HepG2 (cell line): ENCODE results near the gene NRL. TPM values are rescaled to one million over a fixed set of nuclear protein-coding genes. Genes with fewer than 3 reads are reported as not detected.

Source experiments
- AHDC1 ChIP-seq: sonication (generic); formaldehyde crosslinking; IDR thresholded peaks from 2 replicates; pipeline ENCODE4 v1.5.1; 2020; ENCODE audit warnings: mild to moderate bottlenecking, missing genetic modification reagents, borderline replicate concordance
- ARID3A ChIP-seq: IDR thresholded peaks from 2 replicates; pipeline ENCODE4 v1.6.1; 2012; ENCODE audit warnings: low read depth, low read length, improper control_type of control experiment
- EED ChIP-seq: sonication (generic); formaldehyde crosslinking; IDR thresholded peaks from 2 replicates; pipeline ENCODE4 v1.5.0; 2020; ENCODE audit warnings: mild to moderate bottlenecking, missing genetic modification reagents
- PBX2 ChIP-seq: IDR thresholded peaks from 2 replicates; pipeline ENCODE4 v1.6.1; 2016; ENCODE audit warnings: control low read depth
- STAT6 ChIP-seq: sonication (generic); formaldehyde crosslinking; IDR thresholded peaks from 2 replicates; pipeline ENCODE4 v1.4.0; 2020; ENCODE audit warnings: missing genetic modification reagents, mild to moderate bottlenecking, borderline replicate concordance
- TEAD2 ChIP-seq: sonication (generic); formaldehyde crosslinking; IDR thresholded peaks from 2 replicates; pipeline ENCODE4 v1.9.0; 2021; ENCODE audit warnings: missing genetic modification reagents
- ZNF24 ChIP-seq: fragments of 450-650 bp; IDR thresholded peaks from 2 replicates; pipeline ENCODE4 v1.6.1; 2017; ENCODE audit warnings: antibody characterized with exemption, mild to moderate bottlenecking
- ZNF44 ChIP-seq: sonication (generic); formaldehyde crosslinking; IDR thresholded peaks from 2 replicates; pipeline ENCODE4 v1.5.1; 2020; ENCODE audit warnings: mild to moderate bottlenecking, missing genetic modification reagents
- ZNF484 ChIP-seq: sonication (generic); formaldehyde crosslinking; IDR thresholded peaks from 2 replicates; pipeline ENCODE4 v1.5.1; 2020; ENCODE audit warnings: mild to moderate bottlenecking, low read depth, missing genetic modification reagents, borderline replicate concordance
- ZNF576 ChIP-seq: sonication (generic); formaldehyde crosslinking; IDR thresholded peaks from 2 replicates; pipeline ENCODE4 v1.4.0; 2020; ENCODE audit warnings: mild to moderate bottlenecking, missing genetic modification reagents
- ZNF703 ChIP-seq: sonication (generic); formaldehyde crosslinking; IDR thresholded peaks from 2 replicates; pipeline ENCODE4 v1.5.1; 2020; ENCODE audit warnings: missing genetic modification reagents, mild to moderate bottlenecking, moderate library complexity, borderline replicate concordance
- ZNF724P ChIP-seq: sonication (generic); formaldehyde crosslinking; IDR thresholded peaks from 2 replicates; pipeline ENCODE4 v1.8.0; 2022; ENCODE audit warnings: missing genetic modification reagents, borderline replicate concordance
- polyA plus RNA-seq, 8 experiments: library from polyadenylated mRNA; depleted of rRNA in 3 of 8; stranded (reverse) in 7 of 8; unstranded in 1 of 8; fragments of >200 nt; fragmentation: Illumina TruSeq in 4 of 8; extraction: Trizol in 4 of 8; gene quantifications; 2 replicates each; pipeline versions ENCODE4 v1.2.1 to v1.2.3, GENCODE V29; 2011 to 2016; ENCODE audit warnings: low read depth in 4 of 8, missing spikeins in 1 of 8, mixed read lengths in 1 of 8; ENCODE audit not compliant: insufficient read depth in 1 of 8
- total RNA-seq, 5 experiments: library from RNA; depleted of rRNA; stranded (reverse); fragments of >200 nt; fragmentation: Illumina TruSeq; extraction: Trizol; gene quantifications; 2 replicates each; pipeline ENCODE4 v1.2.3, GENCODE V29; 2016; ENCODE audit warnings: low read depth in 1 of 5

Gene NRL
- total and polyA plus RNA-seq, 2 of the 13 experiments (the other 11 are each of a cell fraction or from before 2014, with no cell fraction given): 2.5 to 4.7 TPM

GRCh38 chr14:24074625-24075484 lies 39.9 kb downstream of the NRL start (continued):
- TF ChIP-seq ZNF484 (no peak), TEAD2 (CRISPR knock-in tag) (0 out of 2 replicates have a peak, but pooled peaks have one; percentile 11), ZNF44 (CRISPR knock-in tag) (no peak), AHDC1 (CRISPR knock-in tag) (0 out of 2 replicates have a peak, but pooled peaks have one; percentile 48), EED (CRISPR knock-in tag) (0 out of 2 replicates have a peak, but pooled peaks have one; percentile 52), PBX2 (CRISPR knock-in tag) (no peak), ZNF24 (no peak), STAT6 (no peak), ARID3A (peak; percentile 46; the same call in 1 of the 2 replicates), ZNF576 (CRISPR knock-in tag) (no peak), ZNF724P (no peak), ZNF703 (CRISPR knock-in tag) (no peak)
